Panc1 (cell line): ENCODE results near the gene PROX2.

Experiments used
- CTCF ChIP-seq: fragments of 450-650 bp; IDR thresholded peaks from 2 replicates; pipeline ENCODE4 v1.5.1; 2017; ENCODE audit warnings: mild to moderate bottlenecking
- POLR2AphosphoS5 ChIP-seq: IDR thresholded peaks from 2 replicates; pipeline ENCODE4 v1.6.1; 2012; ENCODE audit warnings: mild to moderate bottlenecking, low read depth, low read length, moderate library complexity
- REST ChIP-seq, 2 experiments: IDR thresholded peaks; 2 replicates each; pipeline ENCODE4 v1.6.1; 2011 to 2012; ENCODE audit warnings: low read depth in 2 of 2, control low read depth in 1 of 2, low read length in 1 of 2, mild to moderate bottlenecking in 1 of 2, moderate library complexity in 1 of 2; ENCODE audit not compliant: insufficient read depth in 1 of 2
- SIN3A ChIP-seq: IDR thresholded peaks from 2 replicates; pipeline ENCODE4 v1.6.1; 2012; ENCODE audit warnings: low read depth, mild to moderate bottlenecking, low read length, moderate library complexity, borderline replicate concordance; ENCODE audit not compliant: insufficient read depth
- TCF7L2 ChIP-seq: IDR thresholded peaks from 2 replicates; pipeline ENCODE4 v1.6.1; 2011; ENCODE audit warnings: mild to moderate bottlenecking, low read depth, low read length, inconsistent platforms

- TF ChIP-seq CTCF, result no peak
- no peak for TF ChIP-seq REST (IDR thresholded peaks at IDR 0.05; ENCODE audit: insufficient read depth in 1 of 2, low read depth in 2 of 2, low read length in 1 of 2)
- TF ChIP-seq POLR2AphosphoS5, result no peak
- no peak for TF ChIP-seq TCF7L2
- TF ChIP-seq SIN3A, result no peak
Observed at GRCh38 chr14:74911221-74911620, 35.3 kb upstream of the PROX2 start.
